ENCODE measurements around the gene UBAP2.
"Not testable (repeated sequence)": the region's sequence is repeated elsewhere in the genome, so short reads cannot be mapped to it uniquely, and the experiment has no call there.

The UBAP2 gene

GRCh38 chr9:34001298-34001697 is 47.4 kb downstream of the UBAP2 start:
- DNase-seq (ENCODE audit: low read depth, low spot score), result no peak

GRCh38 chr9:33995449-33995848 is 53.2 kb downstream of the UBAP2 start:
- no peak overlapping the region for H3K4me3 ChIP-seq (ENCODE audit: low read length)
- no peak for DNase-seq (ENCODE audit: low read depth, low spot score)

More at GRCh38 chr9:34001298-34001697, 47.4 kb downstream of the UBAP2 start:
- H3K4me3 ChIP-seq (ENCODE audit: low read length), result no peak overlapping the region

GRCh38 chr9:33993104-33993503 is 55.6 kb downstream of the UBAP2 start:
- H3K4me3 ChIP-seq (ENCODE audit: low read length), result no peak overlapping the region
- DNase-seq (ENCODE audit: low read depth, low spot score), result no peak

- DNase-seq (ENCODE audit: low read depth, low spot score), result no peak
- no peak overlapping the region for H3K4me3 ChIP-seq (ENCODE audit: low read length)
These were observed 56.1 kb downstream of the UBAP2 start for GRCh38 chr9:33992632-33993031.

GRCh38 chr9:33988219-33988890 is 60.3 kb downstream of the UBAP2 start:
- H3K4me3 ChIP-seq (ENCODE audit: low read length), result no peak overlapping the region
- no peak for DNase-seq (ENCODE audit: low read depth, low spot score)

GRCh38 chr9:33976414-33976813 is 72.3 kb downstream of the UBAP2 start:
- no peak overlapping the region for H3K4me3 ChIP-seq (ENCODE audit: low read length)
- DNase-seq (ENCODE audit: low read depth, low spot score), result no peak

- DNase-seq (ENCODE audit: low read depth, low spot score), result no peak
- no peak overlapping the region for H3K4me3 ChIP-seq (ENCODE audit: low read length)
These were observed 76.0 kb downstream of the UBAP2 start for GRCh38 chr9:33972698-33973097.

- H3K4me3 ChIP-seq (ENCODE audit: low read length), result no peak overlapping the region
- no peak for DNase-seq (ENCODE audit: low read depth, low spot score)
These were observed 84.5 kb downstream of the UBAP2 start for GRCh38 chr9:33964086-33964768.

- not testable (repeated sequence) for DNase-seq (ENCODE audit: low read depth, low spot score); H3K4me3 ChIP-seq (ENCODE audit: low read length)
These were observed 86.2 kb downstream of the UBAP2 start for GRCh38 chr9:33962468-33962867.

- no peak overlapping the region for H3K4me3 ChIP-seq (ENCODE audit: low read length)
- no peak for DNase-seq (ENCODE audit: low read depth, low spot score)
These were observed 89.0 kb downstream of the UBAP2 start for GRCh38 chr9:33959725-33960124.

GRCh38 chr9:33956544-33956943 is 92.1 kb downstream of the UBAP2 start:
- no peak for DNase-seq (ENCODE audit: low read depth, low spot score)
- H3K4me3 ChIP-seq (ENCODE audit: low read length), result no peak overlapping the region

- no peak overlapping the region for H3K4me3 ChIP-seq (ENCODE audit: low read length)
- no peak for DNase-seq (ENCODE audit: low read depth, low spot score)
These were observed 96.6 kb downstream of the UBAP2 start for GRCh38 chr9:33952066-33952465.

GRCh38 chr9:33950371-33950770 is 98.3 kb downstream of the UBAP2 start:
- no peak overlapping the region for H3K4me3 ChIP-seq (ENCODE audit: low read length)

GRCh38 chr9:33946779-33947535 is 101.7 kb downstream of the UBAP2 start:
- no peak for DNase-seq (ENCODE audit: low read depth, low spot score)

More at GRCh38 chr9:33950371-33950770, 98.3 kb downstream of the UBAP2 start:
- no peak for DNase-seq (ENCODE audit: low read depth, low spot score)

GRCh38 chr9:33943389-33943788 is 105.3 kb downstream of the UBAP2 start:
- no peak overlapping the region for H3K4me3 ChIP-seq (ENCODE audit: low read length)
- DNase-seq (ENCODE audit: low read depth, low spot score), result no peak

More at GRCh38 chr9:33946779-33947535, 101.7 kb downstream of the UBAP2 start:
- H3K4me3 ChIP-seq (ENCODE audit: low read length), result no peak overlapping the region

- DNase-seq (ENCODE audit: low read depth, low spot score), result no peak
- no peak overlapping the region for H3K4me3 ChIP-seq (ENCODE audit: low read length)
These were observed 106.1 kb downstream of the UBAP2 start for GRCh38 chr9:33942471-33943083.

- DNase-seq (ENCODE audit: low read depth, low spot score), result no peak
- no peak overlapping the region for H3K4me3 ChIP-seq (ENCODE audit: low read length)
These were observed 108.5 kb downstream of the UBAP2 start for GRCh38 chr9:33939924-33940874.

GRCh38 chr9:33934188-33934878 is 114.4 kb downstream of the UBAP2 start:
- no peak for DNase-seq (ENCODE audit: low read depth, low spot score)
- no peak overlapping the region for H3K4me3 ChIP-seq (ENCODE audit: low read length)

Data from Jurkat, Clone E6-1 (cell line).